ENCODE measurements around the gene IRS2.
"Not testable (repeated sequence)": the region's sequence is repeated elsewhere in the genome, so short reads cannot be mapped to it uniquely, and the experiment has no call there.

Gene IRS2

GRCh38 chr13:109755551-109755950 is 30.8 kb downstream of the IRS2 start:
- DNase-seq (ENCODE audit: low spot score): no peak

GRCh38 chr13:109751477-109751876 is 34.9 kb downstream of the IRS2 start:
- DNase-seq (ENCODE audit: low spot score): no peak

- no peak for DNase-seq (ENCODE audit: low spot score)
Observed at GRCh38 chr13:109750221-109750775, 36.1 kb downstream of the IRS2 start.

- no peak for DNase-seq (ENCODE audit: low spot score)
Observed at GRCh38 chr13:109749365-109749764, 37.0 kb downstream of the IRS2 start.

GRCh38 chr13:109748677-109749076 is 37.7 kb downstream of the IRS2 start:
- no peak for DNase-seq (ENCODE audit: low spot score)

- no peak for DNase-seq (ENCODE audit: low spot score)
Observed at GRCh38 chr13:109747524-109747923, 38.9 kb downstream of the IRS2 start.

GRCh38 chr13:109746364-109746763 is 40.0 kb downstream of the IRS2 start:
- DNase-seq (ENCODE audit: low spot score): no peak

- no peak for DNase-seq (ENCODE audit: low spot score)
Observed at GRCh38 chr13:109745702-109746101, 40.7 kb downstream of the IRS2 start.

GRCh38 chr13:109745060-109745459 is 41.3 kb downstream of the IRS2 start:
- no peak for DNase-seq (ENCODE audit: low spot score)

GRCh38 chr13:109744512-109745051 is 41.8 kb downstream of the IRS2 start:
- no peak for DNase-seq (ENCODE audit: low spot score)

GRCh38 chr13:109743706-109744453 is 42.5 kb downstream of the IRS2 start:
- DNase-seq (ENCODE audit: low spot score): no peak

- DNase-seq (ENCODE audit: low spot score): no peak
Observed at GRCh38 chr13:109741966-109742365, 44.4 kb downstream of the IRS2 start.

- DNase-seq (ENCODE audit: low spot score): no peak
Observed at GRCh38 chr13:109740721-109741120, 45.7 kb downstream of the IRS2 start.

- no peak for DNase-seq (ENCODE audit: low spot score)
Observed at GRCh38 chr13:109740121-109740520, 46.3 kb downstream of the IRS2 start.

GRCh38 chr13:109738298-109738746 is 48.1 kb downstream of the IRS2 start:
- DNase-seq (ENCODE audit: low spot score): no peak

- DNase-seq (ENCODE audit: low spot score): no peak
Observed at GRCh38 chr13:109737606-109738005, 48.8 kb downstream of the IRS2 start.

GRCh38 chr13:109737046-109737573 is 49.3 kb downstream of the IRS2 start:
- DNase-seq (ENCODE audit: low spot score): no peak

GRCh38 chr13:109735436-109735966 is 50.9 kb downstream of the IRS2 start:
- DNase-seq (ENCODE audit: low spot score): no peak

GRCh38 chr13:109734002-109734785 is 52.2 kb downstream of the IRS2 start:
- DNase-seq (ENCODE audit: low spot score): no peak

- DNase-seq (ENCODE audit: low spot score): no peak
Observed at GRCh38 chr13:109733550-109733949, 52.8 kb downstream of the IRS2 start.

GRCh38 chr13:109732470-109733170 is 53.8 kb downstream of the IRS2 start:
- DNase-seq (ENCODE audit: low spot score): not testable (repeated sequence)

Measured in HuH-7 (cell line).